Raji (cell line): Measurements from ENCODE around the gene CFAP53.

ENCODE experiments used
- POLR2A ChIP-seq: IDR thresholded peaks from 2 replicates; pipeline ENCODE4 v1.6.1; 2011; ENCODE audit warnings: low read depth, low read length, control low read depth; ENCODE audit not compliant: insufficient read depth

CFAP53 gene

GRCh38 chr18:50277942-50278341 lies 11.6 kb upstream of the CFAP53 start:
- no peak for TF ChIP-seq POLR2A

- no peak for TF ChIP-seq POLR2A
Measured at GRCh38 chr18:50276452-50276851, 10.2 kb upstream of the CFAP53 start.

- TF ChIP-seq POLR2A, result no peak
Measured at GRCh38 chr18:50275503-50276036, 9.3 kb upstream of the CFAP53 start.

- TF ChIP-seq POLR2A, result no peak
Measured at GRCh38 chr18:50274941-50275340, 8.6 kb upstream of the CFAP53 start.

- TF ChIP-seq POLR2A, result no peak
Measured at GRCh38 chr18:50274044-50274442, 7.7 kb upstream of the CFAP53 start.

GRCh38 chr18:50273203-50274043 lies 7.1 kb upstream of the CFAP53 start:
- no peak for TF ChIP-seq POLR2A

GRCh38 chr18:50272568-50272967 lies 6.3 kb upstream of the CFAP53 start:
- TF ChIP-seq POLR2A, result no peak

- TF ChIP-seq POLR2A, result no peak
Measured at GRCh38 chr18:50268022-50268747, 1.9 kb upstream of the CFAP53 start.

- no peak for TF ChIP-seq POLR2A
Measured at GRCh38 chr18:50262977-50263376, 3.3 kb downstream of the CFAP53 start.

GRCh38 chr18:50250935-50251334 lies 15.4 kb downstream of the CFAP53 start:
- TF ChIP-seq POLR2A, result no peak

GRCh38 chr18:50249576-50249975 lies 16.7 kb downstream of the CFAP53 start:
- TF ChIP-seq POLR2A, result no peak

- TF ChIP-seq POLR2A, result no peak
Measured at GRCh38 chr18:50247561-50247960, 18.7 kb downstream of the CFAP53 start.

- TF ChIP-seq POLR2A, result no peak
Measured at GRCh38 chr18:50240080-50240563, 26.2 kb downstream of the CFAP53 start.

- TF ChIP-seq POLR2A, result no peak
Measured at GRCh38 chr18:50232419-50232818, 33.9 kb downstream of the CFAP53 start.

- no peak for TF ChIP-seq POLR2A
Measured at GRCh38 chr18:50231621-50232020, 34.7 kb downstream of the CFAP53 start.
